H7 (cell line): ENCODE data around the gene BCAR3. TPM values are rescaled to one million over a fixed set of nuclear protein-coding genes. Genes with fewer than 3 reads are reported as not detected.

Experiments used
- DNase-seq: peaks from one replicate; pipeline ENCODE4 v3.0.0; 2012
- H3K27me3 ChIP-seq: 2 replicates; pipeline ENCODE4 v1.6.0; 2011; ENCODE audit warnings: mild to moderate bottlenecking, low read length; ENCODE audit not compliant: control insufficient read depth, insufficient read depth
- H3K36me3 ChIP-seq: replicated peaks from 2 replicates; pipeline ENCODE4 v1.5.1; 2011; ENCODE audit warnings: low read length; ENCODE audit not compliant: control insufficient read depth, insufficient read depth
- H3K4me3 ChIP-seq: 2 replicates; pipeline ENCODE4 v1.5.1; 2011; ENCODE audit warnings: low read depth, mild to moderate bottlenecking, control low read depth, low read length, moderate library complexity; ENCODE audit not compliant: insufficient read depth
- total RNA-seq: library from RNA; depleted of rRNA; stranded (reverse); fragments of >200 nt; shearing (Covaris generic); gene quantifications from 2 replicates; pipeline ENCODE4 v1.2.3, GENCODE V29; 2014

BCAR3 gene
- total RNA-seq, 1 experiment from 2014 or later = 67.4 TPM

- Histone ChIP-seq H3K4me3 (no peak overlapping the region), H3K36me3 (no peaks in the 10 kb centered on the region), H3K27me3 (no peaks in the 10 kb centered on the region)
- no peak for DNase-seq
These were observed 75.7 kb downstream of the BCAR3 start for GRCh38 chr1:93605812-93606512.

DNA sequence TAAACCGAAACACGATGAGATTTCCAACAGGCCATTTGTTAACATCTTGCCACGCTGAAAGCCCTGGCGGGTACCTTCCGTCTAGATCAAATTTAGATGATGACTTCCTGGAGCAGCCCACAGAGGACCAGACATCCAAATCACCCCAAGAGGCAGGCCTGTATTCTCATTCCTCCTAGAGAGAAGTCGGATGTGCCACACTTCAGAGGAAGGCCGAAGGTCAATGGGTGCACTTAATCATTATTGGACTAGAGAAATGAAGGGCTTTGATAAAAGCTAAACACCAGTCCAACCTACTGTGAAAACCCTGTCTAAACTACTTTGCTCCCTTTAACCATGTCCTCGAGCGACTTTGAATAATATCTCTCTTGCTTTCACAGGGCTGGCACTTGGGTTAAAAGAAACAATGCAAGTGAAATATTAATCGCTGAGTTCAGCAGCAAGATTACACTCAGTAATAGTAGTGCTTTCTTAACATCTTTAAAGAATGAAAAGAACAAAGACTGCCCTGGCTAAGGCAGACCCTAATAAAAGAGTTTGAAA, 76.5 kb downstream of the BCAR3 start:
- Histone ChIP-seq H3K4me3 (no peak overlapping the region), H3K36me3 (no peaks in the 10 kb centered on the region), H3K27me3 (no peaks in the 10 kb centered on the region)
- DNase-seq = no peak

- no peaks in the 10 kb centered on the region for H3K27me3 ChIP-seq
- DNase-seq = no peak
- no peaks in the 10 kb centered on the region for H3K36me3 ChIP-seq
- H3K4me3 ChIP-seq = no peak overlapping the region
These were observed 77.2 kb downstream of the BCAR3 start for GRCh38 chr1:93604411-93604810.

- H3K27me3 ChIP-seq = no peaks in the 10 kb centered on the region
- H3K4me3 ChIP-seq = no peak overlapping the region
- H3K36me3 ChIP-seq = no peaks in the 10 kb centered on the region
- DNase-seq = no peak
These were observed 78.0 kb downstream of the BCAR3 start for GRCh38 chr1:93603601-93604000.

DNA sequence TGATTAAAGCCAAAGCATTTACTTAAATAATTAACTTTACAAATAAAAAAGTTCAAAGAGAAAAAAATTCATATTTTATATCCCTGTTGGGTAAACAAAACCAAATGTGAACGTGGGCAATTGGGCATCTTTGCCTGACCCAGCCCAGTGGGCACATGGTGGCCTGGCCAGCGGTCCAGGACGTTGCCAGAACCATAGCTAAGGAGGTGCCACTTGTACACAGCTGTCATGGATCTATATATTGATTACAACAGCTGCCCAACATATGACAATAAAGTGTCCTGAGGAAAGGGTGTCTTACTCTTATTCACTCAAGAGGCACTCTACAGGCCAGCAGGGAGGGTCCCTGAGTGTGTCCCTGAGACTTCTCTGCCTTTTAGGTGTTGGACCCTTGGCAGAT, 78.5 kb downstream of the BCAR3 start:
- DNase-seq = no peak
- Histone ChIP-seq H3K4me3 (no peak overlapping the region), H3K27me3 (no peaks in the 10 kb centered on the region), H3K36me3 (no peaks in the 10 kb centered on the region)

DNA sequence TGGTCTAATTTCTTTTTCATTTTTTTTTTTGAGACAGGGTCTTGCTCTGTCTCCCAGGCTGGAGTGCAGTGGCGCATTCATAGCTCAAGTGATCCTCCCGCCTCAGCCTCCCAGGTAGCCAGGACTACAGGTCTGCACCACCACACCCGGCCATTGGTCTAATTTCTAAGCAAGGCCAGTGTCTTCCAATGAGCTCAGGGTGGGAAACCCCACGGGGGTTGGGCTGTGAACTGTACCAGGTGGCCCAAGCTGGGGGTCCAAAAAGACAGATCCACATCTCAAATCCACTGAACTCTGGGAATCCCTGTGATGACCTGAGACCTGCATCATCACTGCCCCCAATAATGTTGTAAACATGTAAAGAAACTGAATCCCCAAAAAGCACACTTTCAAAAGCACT, 79.5 kb downstream of the BCAR3 start:
- Histone ChIP-seq H3K4me3 (no peak overlapping the region), H3K36me3 (no peaks in the 10 kb centered on the region), H3K27me3 (no peaks in the 10 kb centered on the region)
- DNase-seq = no peak

DNA sequence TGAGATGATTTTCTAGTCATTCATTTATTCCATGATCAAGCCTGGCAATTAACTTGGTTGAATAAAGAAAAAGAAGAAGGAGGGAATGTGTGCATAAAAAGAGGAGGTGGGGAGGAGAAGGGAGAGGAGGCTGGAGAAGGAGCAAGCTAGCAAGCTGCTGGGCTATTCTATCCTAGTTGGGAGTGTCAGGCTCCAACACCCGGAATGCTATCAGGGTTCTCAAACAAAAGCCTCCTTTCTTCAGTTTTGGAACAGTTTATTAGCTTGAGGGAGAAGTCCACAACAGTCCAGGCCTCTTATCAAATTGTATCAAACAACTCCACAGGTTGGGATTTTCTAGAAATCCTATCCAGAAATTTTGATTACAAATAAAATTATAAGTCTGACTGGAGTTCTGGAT, 80.0 kb downstream of the BCAR3 start:
- H3K27me3 ChIP-seq = no peaks in the 10 kb centered on the region

DNA sequence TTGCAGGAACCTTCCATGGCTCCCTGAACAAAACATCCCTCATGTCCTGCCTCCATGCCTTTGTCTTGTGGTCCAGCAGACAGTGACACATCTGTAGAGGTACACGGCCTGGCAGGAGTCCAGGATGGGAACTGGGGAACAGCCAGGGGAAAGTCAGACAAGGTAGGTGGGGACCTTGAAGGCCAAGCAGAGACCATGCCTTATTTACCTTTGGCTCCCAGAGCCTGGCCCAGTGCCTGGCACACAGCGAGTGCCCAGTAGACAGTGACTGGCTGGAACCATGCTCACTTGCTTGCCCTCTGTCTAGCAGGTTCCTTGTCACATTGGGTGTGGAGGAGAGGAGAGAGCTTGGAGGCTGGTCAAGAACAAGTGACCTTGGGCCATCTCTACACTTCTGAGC, 81.0 kb downstream of the BCAR3 start:
- no peak for DNase-seq
- Histone ChIP-seq H3K27me3 (no peaks in the 10 kb centered on the region), H3K36me3 (no peaks in the 10 kb centered on the region), H3K4me3 (no peak overlapping the region)

More for the DNA sequence above, 80.0 kb downstream of the BCAR3 start:
- no peak overlapping the region for H3K4me3 ChIP-seq
- H3K36me3 ChIP-seq = no peaks in the 10 kb centered on the region
- no peak for DNase-seq

DNA sequence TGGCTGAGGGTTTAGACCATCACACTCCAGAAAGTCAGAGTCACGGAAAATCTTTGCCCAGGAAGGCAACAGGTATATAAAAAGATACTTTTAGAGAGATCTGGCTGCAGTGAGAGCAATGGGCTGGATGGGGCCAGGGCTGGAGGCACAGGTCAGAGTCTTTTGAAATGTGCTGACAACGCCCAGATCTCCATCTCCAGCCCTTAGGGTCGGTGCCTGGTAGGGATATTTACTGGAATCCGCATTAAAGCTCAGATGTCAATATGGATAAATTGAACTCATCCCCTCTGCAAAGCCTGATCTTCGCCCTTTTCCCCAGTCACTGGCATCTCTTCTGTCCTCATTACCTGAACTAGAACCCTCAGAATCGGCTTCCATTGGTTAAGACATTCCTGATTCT, 82.2 kb downstream of the BCAR3 start:
- Histone ChIP-seq H3K27me3 (no peaks in the 10 kb centered on the region), H3K4me3 (no peak overlapping the region), H3K36me3 (no peaks in the 10 kb centered on the region)
- DNase-seq = no peak

DNA sequence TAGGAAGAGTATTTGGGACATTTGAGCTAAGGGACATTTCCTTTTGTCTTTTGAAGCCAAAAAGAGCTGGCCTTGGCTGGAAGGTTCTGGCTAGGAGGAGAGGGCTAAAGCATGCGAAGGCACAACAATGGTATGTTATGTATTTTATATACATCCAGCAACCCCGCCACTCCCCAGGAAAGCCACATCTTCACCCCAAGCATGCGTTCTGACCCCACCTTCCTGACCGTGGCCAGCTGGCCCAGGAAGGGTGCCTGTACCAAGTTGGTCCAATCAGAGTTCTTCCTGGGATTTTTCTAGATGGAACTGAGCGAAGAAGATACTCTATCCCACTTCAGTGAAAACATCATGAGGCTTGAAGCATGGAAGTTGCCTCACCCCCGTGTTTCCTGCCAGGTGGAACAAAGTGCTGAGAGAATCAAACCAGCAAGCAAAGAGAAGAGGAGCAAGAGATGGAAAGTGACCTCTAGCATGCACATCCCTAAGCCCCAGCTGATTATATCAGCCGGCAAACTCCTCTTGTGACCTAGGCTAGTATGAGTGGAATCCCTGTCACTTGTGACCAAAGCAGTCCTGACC, 82.7 kb downstream of the BCAR3 start:
- Histone ChIP-seq H3K27me3 (no peaks in the 10 kb centered on the region), H3K4me3 (no peak overlapping the region), H3K36me3 (no peaks in the 10 kb centered on the region)
- no peak for DNase-seq

GRCh38 chr1:93598396-93598795, 83.2 kb downstream of the BCAR3 start:
- no peak for DNase-seq
- H3K36me3 ChIP-seq = no peaks in the 10 kb centered on the region
- H3K4me3 ChIP-seq = no peak overlapping the region
- H3K27me3 ChIP-seq = no peaks in the 10 kb centered on the region

DNA sequence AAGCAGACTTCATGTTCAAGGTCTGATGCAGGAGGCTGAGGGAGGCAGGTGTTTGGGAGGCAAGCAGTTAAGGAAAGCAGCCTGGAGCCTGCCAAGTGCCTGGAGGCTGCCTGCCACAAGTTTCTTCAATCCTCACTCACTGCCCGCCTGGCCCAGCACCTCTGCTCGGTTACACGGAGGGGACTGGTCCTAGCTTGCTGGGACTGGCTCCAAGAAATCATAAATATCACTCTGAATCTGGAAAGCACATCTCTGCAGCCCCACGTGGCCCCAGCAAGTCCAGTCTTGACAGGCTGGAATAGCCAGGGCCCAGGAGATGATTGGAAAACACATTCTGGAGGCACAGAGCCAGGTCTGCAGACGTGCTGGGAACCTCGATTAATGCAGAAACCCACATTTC, 83.9 kb downstream of the BCAR3 start:
- no peak for DNase-seq
- no peaks in the 10 kb centered on the region for H3K27me3 ChIP-seq
- H3K36me3 ChIP-seq = no peaks in the 10 kb centered on the region
- no peak overlapping the region for H3K4me3 ChIP-seq

DNA sequence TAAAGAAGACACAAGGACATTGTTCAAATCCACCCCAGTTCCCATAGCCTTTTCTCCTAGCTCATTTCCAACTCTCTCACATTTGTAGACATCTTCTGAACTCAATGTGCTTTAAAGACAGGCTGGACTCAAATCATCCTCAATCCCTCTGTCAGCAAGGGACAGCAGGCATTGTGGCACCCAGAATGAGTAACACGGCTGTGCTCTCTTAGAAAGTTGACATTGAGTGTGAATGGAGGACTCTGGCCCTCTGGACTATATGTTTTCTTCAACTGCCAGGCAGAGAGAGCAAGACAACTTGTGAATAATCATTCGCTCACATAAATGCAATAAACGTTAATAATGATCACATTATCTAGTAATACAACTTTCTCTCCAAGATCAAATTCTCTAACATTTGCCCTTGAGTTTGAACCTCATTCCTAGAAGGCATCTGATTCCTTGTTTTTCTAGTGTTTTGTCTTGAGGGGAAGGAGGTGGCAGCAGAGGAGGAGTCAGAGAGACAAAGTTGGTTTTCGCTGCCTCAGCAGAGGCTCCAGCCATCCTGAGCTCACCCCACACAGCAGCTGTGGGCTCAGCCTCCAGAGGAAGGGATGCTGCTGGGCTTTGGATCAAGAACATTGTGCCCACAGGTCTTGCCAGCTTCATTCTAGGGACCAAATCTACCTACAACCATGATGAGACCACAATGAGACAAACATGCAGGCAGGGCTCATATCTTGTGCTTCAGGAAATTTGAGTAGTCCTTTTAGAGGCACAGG, 85.1 kb downstream of the BCAR3 start:
- Histone ChIP-seq H3K36me3 (no peaks in the 10 kb centered on the region), H3K27me3 (no peaks in the 10 kb centered on the region), H3K4me3 (no peak overlapping the region)
- no peak for DNase-seq

- no peak for DNase-seq
- Histone ChIP-seq H3K4me3 (no peak overlapping the region), H3K27me3 (no peaks in the 10 kb centered on the region), H3K36me3 (no peaks in the 10 kb centered on the region)
These were observed 85.9 kb downstream of the BCAR3 start for GRCh38 chr1:93595743-93596142.

DNA sequence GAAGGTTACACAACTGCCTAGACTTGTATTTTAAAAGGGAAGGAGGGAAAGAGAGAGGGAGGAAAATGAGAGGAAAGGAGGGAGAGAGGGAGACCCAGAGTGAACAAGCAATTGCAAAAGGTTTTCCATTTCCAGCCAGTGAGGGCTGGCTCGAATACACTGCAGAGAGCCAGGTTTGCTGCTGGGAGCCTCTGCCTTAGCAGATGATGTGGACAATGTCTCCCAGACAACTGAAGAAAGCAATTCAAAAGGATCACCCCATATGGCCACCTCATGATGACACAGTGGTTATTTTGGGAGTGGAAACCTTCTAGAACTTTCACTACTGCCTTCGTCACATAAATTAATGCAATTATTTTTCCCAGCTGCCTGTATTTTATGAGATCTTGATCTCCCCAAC, 86.4 kb downstream of the BCAR3 start:
- Histone ChIP-seq H3K27me3 (no peaks in the 10 kb centered on the region), H3K36me3 (no peaks in the 10 kb centered on the region), H3K4me3 (no peak overlapping the region)
- no peak for DNase-seq
